Renal pelvis (tissue), 4 donors: ENCODE results near the gene COL8A1. TPM values are rescaled to one million over a fixed set of nuclear protein-coding genes. Genes with fewer than 3 reads are reported as not detected.
A peak's percentile ranks its signal among the peaks of the same experiment; 100 is the strongest.

Source experiments
- DNase-seq: peaks from one replicate; pipeline ENCODE4 v3.0.0-alpha.2; 2013
- polyA plus RNA-seq, 3 donors: library from polyadenylated mRNA; unstranded; fragments of 120-200 nt; gene quantifications; one replicate each; pipeline ENCODE4 v1.2.1, GENCODE V29; 2013; ENCODE audit not compliant: insufficient read length in 3 of 3

The COL8A1 gene
- polyA plus RNA-seq, 3 donors: 1.9 to 6.0 (median 4.0) TPM

DNA sequence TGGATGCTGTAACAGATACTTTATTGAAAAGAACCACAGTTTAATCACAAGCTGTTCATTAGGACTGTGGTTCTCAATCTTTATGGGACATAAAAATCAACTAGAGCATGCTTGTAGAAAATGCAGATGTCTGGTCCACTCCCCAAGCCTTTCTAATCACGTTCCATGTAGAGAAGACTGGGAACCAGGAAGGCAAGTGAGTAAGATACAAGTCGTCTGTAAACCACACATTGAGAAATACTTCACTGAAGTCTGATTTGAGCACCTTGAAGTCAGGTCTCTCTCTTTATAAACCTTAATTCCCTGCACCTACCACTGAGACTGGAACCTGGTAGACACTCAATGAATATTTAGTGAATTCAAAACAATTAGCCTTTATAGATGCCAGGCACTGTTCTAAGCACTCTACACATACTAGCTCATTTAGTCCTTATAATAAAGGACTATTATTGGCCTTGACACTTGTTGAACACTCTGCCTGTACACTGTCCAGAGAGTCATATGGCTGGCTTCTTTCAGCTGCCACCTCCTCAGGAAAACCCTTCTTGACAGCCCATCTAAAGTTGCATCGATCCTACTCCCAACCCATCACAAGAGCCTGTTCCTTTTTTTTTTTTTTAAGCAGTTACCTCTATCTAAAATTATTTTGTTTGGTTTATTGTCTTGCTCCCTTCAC is 120.2 kb downstream of the COL8A1 start:
- DNase-seq: no peak

DNA sequence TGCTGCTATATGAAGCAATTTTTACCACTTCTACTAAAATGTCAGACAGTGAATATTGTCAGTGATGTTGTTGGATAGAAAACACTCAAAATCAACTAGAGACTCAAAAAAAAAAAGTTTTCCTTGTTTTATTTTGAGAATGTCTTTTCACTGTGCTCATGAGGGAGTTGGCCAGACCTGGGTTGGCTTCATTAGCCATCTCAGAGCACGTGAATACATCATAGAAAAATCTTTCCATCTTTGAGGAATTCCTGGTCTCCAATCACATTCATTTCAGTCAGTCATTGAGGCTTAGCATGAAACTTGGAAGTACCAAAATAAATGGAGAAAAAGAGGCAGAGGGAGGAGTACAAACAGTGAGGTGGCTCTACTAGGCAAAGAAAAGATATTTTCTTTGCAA is 121.6 kb downstream of the COL8A1 start:
- no peak for DNase-seq

DNA sequence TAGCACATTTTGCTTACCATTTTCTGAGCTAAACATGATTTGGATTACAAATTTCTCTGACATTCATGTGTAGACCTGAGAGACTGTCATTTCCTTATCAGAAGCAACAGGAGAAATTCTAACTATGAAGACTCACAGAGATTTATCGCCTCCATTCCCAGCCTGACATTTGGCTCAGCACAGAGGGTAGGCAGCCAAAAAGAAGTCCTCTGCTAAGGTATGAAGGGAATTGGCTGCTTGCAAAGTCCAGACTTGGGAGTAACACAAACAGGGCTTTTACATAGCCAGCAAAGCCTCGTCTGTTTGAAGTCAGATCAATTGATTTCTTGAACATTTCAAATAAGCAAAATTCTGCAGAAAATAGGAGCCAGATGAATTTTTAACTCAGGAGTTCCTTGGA is 122.2 kb downstream of the COL8A1 start:
- no peak for DNase-seq

GRCh38 chr3:99761415-99762165 is 123.2 kb downstream of the COL8A1 start:
- DNase-seq: no peak

DNA sequence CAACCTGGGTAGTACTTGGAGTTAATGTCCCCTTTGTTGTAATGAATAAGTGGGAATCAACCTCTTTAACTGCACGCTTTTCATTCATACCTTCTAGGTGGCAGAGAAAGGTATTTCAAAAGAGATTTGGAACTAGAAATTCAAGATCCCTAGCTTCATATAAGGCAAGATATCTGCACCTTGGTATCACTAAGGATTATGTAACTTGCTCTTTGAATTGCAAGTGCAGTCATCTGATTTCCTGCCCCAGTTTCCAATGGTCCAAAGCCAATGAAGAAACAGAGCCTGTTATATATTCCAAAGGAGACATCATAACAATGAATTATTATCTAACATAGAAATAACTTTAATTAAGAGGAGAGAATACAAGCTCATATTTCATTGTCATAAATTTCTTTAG is 124.5 kb downstream of the COL8A1 start:
- DNase-seq: no peak

GRCh38 chr3:99764377-99764776 is 126.0 kb downstream of the COL8A1 start:
- DNase-seq: no peak

DNA sequence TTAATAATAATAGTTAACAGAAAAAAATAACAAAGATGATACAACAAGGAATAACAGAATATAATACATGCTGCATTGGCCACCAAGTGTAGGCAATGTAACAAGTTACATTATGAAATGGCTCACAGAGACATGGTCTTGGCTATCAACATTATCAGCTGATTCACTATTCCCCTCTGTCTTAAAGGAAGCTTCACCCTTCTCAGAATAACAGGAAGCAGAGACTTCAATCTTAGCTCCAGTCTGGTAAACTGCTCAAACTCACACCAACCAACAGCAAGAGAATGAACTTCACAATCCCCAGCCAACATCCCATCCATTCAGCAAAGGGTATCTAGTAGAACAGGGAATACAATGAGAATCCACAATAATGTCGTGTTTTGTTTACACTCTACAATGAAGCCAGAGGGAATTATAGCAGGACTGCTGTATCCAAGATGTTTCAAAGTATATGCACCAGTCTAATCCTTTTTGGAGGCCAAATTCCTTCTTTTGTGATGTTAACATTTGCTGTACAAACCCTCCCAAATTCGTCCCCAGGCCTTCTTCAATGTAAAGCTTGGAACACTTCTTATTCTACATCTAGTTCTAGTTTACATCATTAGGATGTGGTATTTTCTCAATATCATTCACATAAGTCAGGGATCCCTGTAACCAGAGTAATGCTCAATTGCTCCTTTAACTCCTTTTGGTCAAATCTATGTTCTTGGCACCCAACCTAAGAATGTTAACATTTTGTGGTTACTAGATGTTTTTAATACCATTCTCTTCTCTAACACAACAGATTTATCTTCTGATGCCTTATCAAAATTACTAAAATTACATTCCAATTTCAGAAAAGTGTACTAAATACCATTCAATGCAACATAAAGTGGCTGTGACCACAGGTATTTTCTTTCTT is 126.9 kb downstream of the COL8A1 start:
- no peak for DNase-seq

DNA sequence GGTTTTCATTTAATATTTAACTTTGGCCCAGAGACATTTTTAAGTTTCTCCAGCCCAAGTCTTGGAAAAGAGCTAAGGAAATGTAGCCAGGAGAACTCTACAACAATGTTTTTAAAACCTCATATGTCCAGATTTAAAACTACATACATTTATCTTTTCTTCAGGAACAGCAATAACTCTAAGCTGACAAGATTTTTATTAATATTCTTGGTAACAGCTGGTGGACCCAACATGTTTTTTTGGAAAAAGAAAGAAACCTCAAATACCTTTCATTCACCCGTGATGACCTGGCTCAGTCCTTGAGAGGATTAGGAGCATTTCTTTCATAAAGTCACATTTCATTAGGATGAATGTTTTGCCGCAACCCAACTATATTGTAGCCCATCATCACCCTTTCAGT is 128.9 kb downstream of the COL8A1 start:
- DNase-seq: no peak

DNA sequence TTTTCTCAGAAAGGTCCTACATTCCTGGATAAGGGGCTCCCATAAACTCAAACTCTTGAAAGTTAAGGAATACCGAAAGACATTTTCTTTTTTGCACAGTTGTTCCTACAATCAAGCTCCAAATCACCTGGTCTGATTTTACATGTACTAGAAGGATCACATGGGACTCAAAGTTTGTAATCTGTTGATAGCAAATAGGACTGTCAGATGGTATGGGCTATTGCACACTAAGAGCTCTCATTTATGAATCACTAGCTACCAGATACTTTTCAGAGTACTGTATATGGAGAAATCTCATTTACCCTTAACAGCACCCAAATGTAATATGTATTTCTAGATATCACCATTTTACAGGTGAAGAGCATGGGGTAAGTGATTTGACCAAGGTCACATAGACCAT is 129.7 kb downstream of the COL8A1 start:
- no peak for DNase-seq

- no peak for DNase-seq
Measured at GRCh38 chr3:99768808-99769501, 130.6 kb downstream of the COL8A1 start.

DNA sequence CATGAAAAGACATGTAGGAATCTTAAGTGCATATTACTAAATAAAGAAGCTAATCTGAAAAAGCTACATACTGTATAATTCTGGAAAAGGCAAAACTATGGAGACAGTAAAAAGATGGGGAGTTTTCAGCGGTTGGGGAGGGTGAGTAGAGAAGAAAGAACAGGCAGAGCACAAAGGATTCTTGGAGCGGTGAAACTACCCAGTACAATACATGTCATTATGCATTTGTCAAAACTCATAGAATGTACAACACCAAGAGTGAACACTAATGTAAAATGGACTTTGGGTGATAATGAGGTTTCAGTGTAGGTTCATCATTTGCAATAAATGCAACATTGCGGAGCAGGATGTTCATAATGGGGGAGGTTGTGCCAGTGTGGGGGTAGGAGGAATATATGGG is 133.8 kb downstream of the COL8A1 start:
- no peak for DNase-seq

DNA sequence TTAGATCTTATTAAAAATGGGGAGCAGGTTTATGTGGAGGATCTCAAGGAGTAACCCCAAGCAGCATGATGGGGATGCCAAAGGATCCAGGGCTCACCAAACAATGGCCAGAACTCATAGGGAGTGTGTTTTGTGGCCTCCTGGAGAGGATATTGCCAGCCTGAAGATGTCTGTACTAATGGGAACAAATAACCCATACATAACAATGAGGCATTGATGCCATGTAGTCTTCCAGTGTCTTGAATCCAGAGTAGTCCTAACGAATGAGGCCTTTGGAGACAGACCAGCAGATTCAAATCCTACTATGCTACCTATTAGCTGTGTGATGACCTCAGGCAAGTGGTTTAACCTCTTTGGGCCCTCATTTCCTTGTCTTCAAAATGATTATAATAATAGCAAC is 134.3 kb downstream of the COL8A1 start:
- DNase-seq: no peak

DNA sequence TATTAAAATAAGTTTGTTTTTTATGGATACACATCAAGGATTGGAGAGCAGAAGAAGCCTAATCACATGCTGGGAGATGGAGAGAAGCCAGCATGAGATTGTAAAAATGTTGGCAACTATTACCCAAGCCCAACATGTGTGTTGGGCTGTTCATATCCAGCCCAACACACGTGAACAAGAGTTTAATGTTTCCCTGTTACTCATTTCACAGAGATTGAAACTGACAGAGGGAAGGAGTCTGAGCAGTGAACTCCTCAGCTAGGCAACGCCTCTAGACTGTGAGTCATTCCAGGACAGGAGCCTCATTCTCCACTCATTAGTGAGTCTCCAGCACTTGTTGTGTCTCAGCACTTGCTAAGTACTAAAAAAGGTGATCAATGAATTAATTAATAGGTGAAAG is 136.1 kb downstream of the COL8A1 start:
- no peak for DNase-seq

- DNase-seq: no peak
Measured at GRCh38 chr3:99776516-99777209, 138.3 kb downstream of the COL8A1 start.

GRCh38 chr3:99777210-99777549 is 138.8 kb downstream of the COL8A1 start:
- no peak for DNase-seq

DNA sequence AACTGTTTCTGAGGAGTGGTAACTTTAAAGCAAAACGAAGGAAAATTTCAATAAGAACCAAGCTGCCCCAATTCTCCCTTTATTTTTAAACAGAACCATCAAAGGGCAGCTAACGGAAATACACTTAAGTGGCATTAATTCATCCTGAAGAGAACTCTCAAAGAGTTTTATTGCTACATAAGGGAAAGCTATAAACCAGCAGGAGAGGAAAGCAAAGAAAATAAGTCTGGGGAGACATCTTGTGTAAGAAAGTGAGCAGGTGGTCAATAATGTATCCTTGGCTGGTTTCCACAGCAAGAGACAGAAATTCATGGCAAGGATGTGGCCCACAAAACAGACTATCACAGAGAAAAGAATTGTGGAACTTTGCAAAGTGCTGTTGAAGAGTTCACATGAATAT is 139.3 kb downstream of the COL8A1 start:
- DNase-seq: no peak

DNA sequence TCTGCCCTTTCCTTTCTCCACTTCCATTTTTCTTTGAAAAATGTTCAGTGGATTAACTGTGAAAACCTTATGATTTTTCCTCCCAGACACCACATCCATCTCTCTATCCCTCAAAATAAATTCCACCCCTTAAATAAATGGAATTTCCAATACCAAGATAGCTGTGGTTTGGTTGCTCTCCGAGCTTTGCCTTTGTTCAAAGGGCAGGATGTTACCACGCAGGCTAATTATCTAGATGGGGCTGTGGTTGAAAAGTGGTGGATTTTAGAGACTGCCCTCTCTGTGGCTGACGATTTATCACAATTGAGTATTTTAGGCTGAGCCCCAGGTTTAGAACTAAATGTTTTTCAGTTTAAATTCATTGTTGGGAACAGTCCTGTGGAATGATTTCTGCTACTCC is 142.4 kb downstream of the COL8A1 start:
- no peak for DNase-seq

GRCh38 chr3:99781761-99782160 is 143.4 kb downstream of the COL8A1 start:
- DNase-seq: no peak

- DNase-seq: peak; percentile 41
Measured at GRCh38 chr3:99783011-99783573, 144.7 kb downstream of the COL8A1 start.

DNA sequence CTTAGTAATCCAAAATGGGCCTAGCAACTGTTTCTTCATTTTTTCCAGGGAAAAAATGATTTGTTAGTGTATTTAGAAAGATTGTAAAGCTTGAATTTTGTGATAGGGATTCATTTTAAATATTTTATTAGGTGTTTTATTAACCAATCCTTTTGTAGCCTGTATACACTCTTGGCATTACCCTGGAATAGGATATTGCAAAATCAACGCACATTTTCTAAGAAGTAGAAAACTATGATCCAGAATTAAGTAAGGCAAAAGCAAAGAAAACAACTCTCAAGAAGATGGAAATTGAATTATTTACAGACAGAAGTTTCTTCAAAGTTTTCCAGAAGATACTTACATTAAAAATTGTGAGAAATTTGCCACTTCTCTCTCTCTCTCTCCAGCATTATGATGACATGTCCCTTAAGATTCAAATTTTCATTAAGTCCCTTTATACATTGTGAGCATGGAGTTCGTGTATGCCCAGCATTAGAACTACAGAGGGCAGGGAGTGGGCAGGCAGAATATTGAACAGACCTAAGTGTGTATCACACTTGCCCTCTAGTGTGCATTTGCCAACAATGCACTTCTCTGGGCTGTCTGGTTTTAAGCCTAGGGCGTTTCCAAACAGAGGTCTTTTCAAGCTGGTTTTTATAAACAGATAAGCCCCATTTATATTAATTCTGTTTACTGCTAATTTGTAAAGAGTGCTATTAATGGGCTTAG is 150.8 kb downstream of the COL8A1 start:
- DNase-seq: peak; percentile 14

DNA sequence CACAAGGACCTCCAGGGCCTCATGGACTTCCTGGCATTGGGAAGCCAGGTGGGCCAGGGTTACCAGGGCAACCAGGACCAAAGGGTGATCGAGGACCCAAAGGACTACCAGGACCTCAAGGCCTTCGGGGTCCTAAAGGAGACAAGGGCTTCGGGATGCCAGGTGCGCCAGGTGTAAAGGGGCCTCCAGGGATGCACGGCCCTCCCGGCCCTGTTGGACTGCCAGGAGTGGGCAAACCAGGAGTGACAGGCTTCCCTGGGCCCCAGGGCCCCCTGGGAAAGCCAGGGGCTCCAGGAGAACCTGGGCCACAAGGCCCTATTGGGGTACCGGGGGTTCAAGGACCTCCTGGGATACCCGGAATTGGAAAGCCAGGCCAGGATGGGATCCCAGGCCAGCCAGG is 156.1 kb downstream of the COL8A1 start:
- DNase-seq: no peak
